Caco-2 (cell line): ENCODE data around the gene ADNP2. TPM values are rescaled to one million over a fixed set of nuclear protein-coding genes. Genes with fewer than 3 reads are reported as not detected.

Experiments used
- BruUV-seq: library from RNA; stranded (reverse); fragments of 400-500 nt; replicated peaks from 2 replicates; lab custom pipeline; 2021; lab: Mats Ljungman, UMichigan
- CTCF ChIA-PET: fragments of 300-600 bp; sonication (Branson Sonifier 250); formaldehyde crosslinking; loops from one replicate; lab custom pipeline; 2022; ENCODE audit warnings: antibody characterized with exemption; lab: Charles Lee
- POLR2A ChIA-PET: fragments of 300-600 bp; sonication (Branson Sonifier 250); formaldehyde crosslinking; loops from one replicate; lab custom pipeline; 2022; ENCODE audit warnings: antibody characterized with exemption; lab: Charles Lee
- DNase-seq, 2 experiments: peaks; one replicate each; pipeline versions ENCODE4 v3.0.0 to v3.0.0-alpha.2; 2020 to 2022
- H3K27me3 ChIP-seq: replicated peaks from 2 replicates; pipeline ENCODE4 v1.6.0; 2011; ENCODE audit warnings: low read length; ENCODE audit not compliant: control insufficient read depth, insufficient read depth
- H3K36me3 ChIP-seq: 2 replicates; pipeline ENCODE4 v1.5.1; 2011; ENCODE audit warnings: low read length; ENCODE audit not compliant: control insufficient read depth, insufficient read depth
- H3K4me1 ChIP-seq: fragments of 250-450 bp; sonication (Bioruptor Pico); 2 replicates; pipeline ENCODE4 v1.5.1; 2020; ENCODE audit warnings: mild to moderate bottlenecking
- H3K4me3 ChIP-seq: 2 replicates; pipeline ENCODE4 v1.5.1; 2011; ENCODE audit warnings: low read depth, mild to moderate bottlenecking, control low read depth, low read length
- H3K9me3 ChIP-seq: fragments of 250-450 bp; sonication (Bioruptor Pico); 2 replicates; pipeline ENCODE4 v1.5.1; 2020; ENCODE audit warnings: mild to moderate bottlenecking, moderate library complexity
- H3K27ac Mint-ChIP-seq: one replicate; pipeline ENCODE4 v1.8.0; 2022; ENCODE audit warnings: mixed read lengths; ENCODE audit not compliant: unreplicated experiment
- H3K27me3 Mint-ChIP-seq: one replicate; pipeline ENCODE4 v1.8.0; 2022; ENCODE audit warnings: mixed read lengths; ENCODE audit not compliant: insufficient read depth, unreplicated experiment
- H3K36me3 Mint-ChIP-seq: one replicate; pipeline ENCODE4 v1.8.0; 2022; ENCODE audit warnings: mild to moderate bottlenecking, mixed read lengths; ENCODE audit not compliant: insufficient read depth, unreplicated experiment
- H3K4me1 Mint-ChIP-seq: one replicate; pipeline ENCODE4 v1.8.0; 2022; ENCODE audit warnings: low read depth, mixed read lengths; ENCODE audit not compliant: unreplicated experiment
- H3K4me3 Mint-ChIP-seq: one replicate; pipeline ENCODE4 v1.8.0; 2022; ENCODE audit warnings: mild to moderate bottlenecking, moderate library complexity, mixed read lengths; ENCODE audit not compliant: unreplicated experiment
- H3K9me3 Mint-ChIP-seq: one replicate; pipeline ENCODE4 v1.8.0; 2022; ENCODE audit warnings: mixed read lengths; ENCODE audit not compliant: unreplicated experiment
- intact Hi-C: fragments of 100-400 bp; cut with micrococcal nuclease; formaldehyde crosslinking; loops from one replicate; pipeline ENCODE4 v1.10.0; 2022; ENCODE audit not compliant: unreplicated experiment
- total RNA-seq: library from RNA; stranded (reverse); gene quantifications from 2 replicates; pipeline ENCODE4 v1.2.3, GENCODE V29; 2022
- TF ChIP-seq, protein P1 (sequence below), 2 experiments: fragments of 200-600 bp in 1 of 2; IDR thresholded peaks; 1 replicate in 1 of 2; 2 replicates in 1 of 2; pipeline versions ENCODE4 v1.5.1 to v1.8.0; 2011 to 2022; ENCODE audit warnings: antibody characterized with exemption in 1 of 2, control low read depth in 1 of 2, inconsistent platforms in 1 of 2, low read depth in 1 of 2, low read length in 1 of 2, mild to moderate bottlenecking in 1 of 2, moderate library complexity in 1 of 2; ENCODE audit not compliant: insufficient read depth in 1 of 2, severe bottlenecking in 1 of 2, unreplicated experiment in 1 of 2

The ADNP2 gene
- total RNA-seq, 1 experiment from 2014 or later = 22.1 TPM

DNA sequence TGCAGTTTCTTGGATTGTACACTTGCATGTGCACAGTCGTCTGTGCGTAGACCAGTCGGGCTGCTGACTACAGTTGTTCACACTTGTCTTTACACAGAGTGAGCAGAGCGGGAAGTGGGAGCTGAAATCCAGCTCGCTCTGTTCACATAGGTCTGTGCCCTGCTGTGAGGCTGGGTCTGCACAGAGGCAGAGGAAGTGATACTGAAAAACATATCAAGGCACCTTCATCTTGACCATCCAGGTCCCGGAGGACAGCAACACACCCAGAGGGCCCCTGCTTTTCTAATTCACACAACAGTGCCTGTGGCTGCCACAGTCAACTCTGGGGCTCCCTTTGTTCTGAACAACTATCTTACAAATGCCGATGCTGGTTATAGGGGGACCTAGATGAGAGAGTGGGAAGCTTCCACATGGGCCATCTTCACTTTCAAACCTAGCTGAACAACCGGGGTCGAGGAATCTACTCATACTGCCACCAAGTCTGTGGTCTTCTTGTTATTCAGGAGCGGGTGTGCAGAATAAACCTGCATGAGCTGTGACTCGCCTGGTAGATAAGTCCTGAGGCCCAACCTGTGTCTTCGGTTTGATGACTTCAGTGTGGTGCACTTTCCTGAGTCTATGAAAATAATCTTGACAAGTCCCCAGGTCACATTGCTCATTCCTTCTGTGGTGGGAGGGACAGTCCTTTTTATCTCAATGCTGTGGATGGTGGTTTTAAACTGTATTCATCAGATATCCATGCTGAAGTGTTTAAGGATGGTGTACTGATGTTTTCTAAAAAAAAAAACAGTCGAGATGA lies 3.5 kb upstream of the ADNP2 start:
- intact Hi-C loops = loop anchor here (5.0 kb wide), 1 partner anchor 73 kb away; the partner anchor contains the start of gene RBFA
- H3K4me1 ChIP-seq = no peaks in the 10 kb centered on the region
- BruUV-seq = no TSS peak
- POLR2A ChIA-PET = no interaction called here
- CTCF ChIA-PET = no interaction called here
- Mint-ChIP-seq H3K27ac (no peak overlapping the region), H3K27me3 (no peaks in the 10 kb centered on the region), H3K4me3 (no peak overlapping the region), H3K9me3 (no peaks in the 10 kb centered on the region), H3K4me1 (peaks cover 24% of the 10 kb centered on the region), H3K36me3 (peaks cover 14% of the 10 kb centered on the region)
- TF ChIP-seq, protein P1, sequence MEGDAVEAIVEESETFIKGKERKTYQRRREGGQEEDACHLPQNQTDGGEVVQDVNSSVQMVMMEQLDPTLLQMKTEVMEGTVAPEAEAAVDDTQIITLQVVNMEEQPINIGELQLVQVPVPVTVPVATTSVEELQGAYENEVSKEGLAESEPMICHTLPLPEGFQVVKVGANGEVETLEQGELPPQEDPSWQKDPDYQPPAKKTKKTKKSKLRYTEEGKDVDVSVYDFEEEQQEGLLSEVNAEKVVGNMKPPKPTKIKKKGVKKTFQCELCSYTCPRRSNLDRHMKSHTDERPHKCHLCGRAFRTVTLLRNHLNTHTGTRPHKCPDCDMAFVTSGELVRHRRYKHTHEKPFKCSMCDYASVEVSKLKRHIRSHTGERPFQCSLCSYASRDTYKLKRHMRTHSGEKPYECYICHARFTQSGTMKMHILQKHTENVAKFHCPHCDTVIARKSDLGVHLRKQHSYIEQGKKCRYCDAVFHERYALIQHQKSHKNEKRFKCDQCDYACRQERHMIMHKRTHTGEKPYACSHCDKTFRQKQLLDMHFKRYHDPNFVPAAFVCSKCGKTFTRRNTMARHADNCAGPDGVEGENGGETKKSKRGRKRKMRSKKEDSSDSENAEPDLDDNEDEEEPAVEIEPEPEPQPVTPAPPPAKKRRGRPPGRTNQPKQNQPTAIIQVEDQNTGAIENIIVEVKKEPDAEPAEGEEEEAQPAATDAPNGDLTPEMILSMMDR (IDR thresholded peaks at IDR 0.05; ENCODE audit: insufficient read depth in 1 of 2, low read depth in 1 of 2, low read length in 1 of 2, severe bottlenecking in 1 of 2, unreplicated experiment in 1 of 2) = no peak
- H3K9me3 ChIP-seq = no peaks in the 10 kb centered on the region
- H3K4me3 ChIP-seq = no peak overlapping the region
- H3K36me3 ChIP-seq = no peaks in the 10 kb centered on the region
- H3K27me3 ChIP-seq = no peaks in the 10 kb centered on the region
- DNase-seq = no peak

GRCh38 chr18:80106482-80107051 lies 2.5 kb upstream of the ADNP2 start:
- DNase-seq = no peak
- TF ChIP-seq, protein P1 (IDR thresholded peaks at IDR 0.05; ENCODE audit: insufficient read depth in 1 of 2, low read depth in 1 of 2, low read length in 1 of 2, severe bottlenecking in 1 of 2, unreplicated experiment in 1 of 2) = no peak
- peaks cover 18% of the 10 kb centered on the region for H3K36me3 Mint-ChIP-seq
- H3K27ac Mint-ChIP-seq = no peak overlapping the region
- Histone ChIP-seq H3K4me1 (no peaks in the 10 kb centered on the region), H3K27me3 (no peaks in the 10 kb centered on the region), H3K9me3 (no peaks in the 10 kb centered on the region), H3K36me3 (no peaks in the 10 kb centered on the region), H3K4me3 (no peak overlapping the region)
- ChIA-PET CTCF (interaction anchor here (0.6 kb wide), 1 partner anchor 84 kb away, joined by 4 read pairs; no protein-coding TSS in a partner anchor), POLR2A (no interaction called here)
- no TSS peak for BruUV-seq
- H3K4me3 Mint-ChIP-seq = peak overlapping the region; percentile 29
- peaks cover 28% of the 10 kb centered on the region for H3K4me1 Mint-ChIP-seq
- H3K27me3 Mint-ChIP-seq = no peaks in the 10 kb centered on the region
- no peaks in the 10 kb centered on the region for H3K9me3 Mint-ChIP-seq
- intact Hi-C loops = loop anchor here (5.0 kb wide), 1 partner anchor 74 kb away; the partner anchor contains the start of gene RBFA

GRCh38 chr18:80107426-80107825 lies 1.6 kb upstream of the ADNP2 start:
- Mint-ChIP-seq H3K4me1 (peaks cover 28% of the 10 kb centered on the region), H3K27me3 (no peaks in the 10 kb centered on the region), H3K9me3 (no peaks in the 10 kb centered on the region), H3K4me3 (no peak overlapping the region), H3K27ac (no peak overlapping the region), H3K36me3 (peaks cover 18% of the 10 kb centered on the region)
- POLR2A ChIA-PET = no interaction called here
- DNase-seq = no peak
- H3K27me3 ChIP-seq = no peaks in the 10 kb centered on the region
- no peaks in the 10 kb centered on the region for H3K36me3 ChIP-seq
- H3K9me3 ChIP-seq = no peaks in the 10 kb centered on the region
- H3K4me1 ChIP-seq = no peaks in the 10 kb centered on the region
- H3K4me3 ChIP-seq = no peak overlapping the region
- intact Hi-C loops = loop anchor here (5.0 kb wide), 1 partner anchor 75 kb away; the partner anchor contains the start of gene RBFA
- CTCF ChIA-PET = no interaction called here
- BruUV-seq = no TSS peak
- TF ChIP-seq, protein P1 (IDR thresholded peaks at IDR 0.05; ENCODE audit: insufficient read depth in 1 of 2, low read depth in 1 of 2, low read length in 1 of 2, severe bottlenecking in 1 of 2, unreplicated experiment in 1 of 2) = no peak
